GM18873 (cell line): ENCODE results near the gene INF2.

ENCODE experiments used
- ATAC-seq: cut with Tn5 transposase; IDR thresholded peaks from one replicate; pipeline ENCODE4 v1.9.1; 2021; ENCODE audit warnings: mild to moderate bottlenecking, moderate library complexity, moderate number of reproducible peaks; ENCODE audit not compliant: unreplicated experiment, low FRiP score

Gene INF2

DNA sequence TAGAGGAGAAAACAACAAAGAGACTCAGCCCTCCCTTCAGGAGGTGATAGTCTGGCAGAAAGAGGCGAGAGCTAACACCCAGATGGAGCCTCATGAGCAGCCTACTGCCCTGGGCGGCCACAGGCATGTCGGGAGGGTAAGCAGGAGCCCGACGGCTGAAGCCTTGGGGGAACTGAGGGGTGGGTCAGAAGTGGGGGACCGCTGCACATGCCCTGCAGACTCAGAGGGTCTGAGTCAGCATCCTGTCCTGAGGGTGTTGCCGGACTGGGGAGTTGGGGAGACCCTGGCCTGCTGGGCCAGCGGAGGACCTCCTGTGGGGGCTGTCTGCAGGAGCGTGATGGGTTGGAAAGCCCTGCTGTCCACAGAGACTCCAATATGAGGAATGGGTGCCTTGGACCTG is 15.9 kb upstream of the INF2 start:
- no peak for ATAC-seq

GRCh38 chr14:104675447-104675846 is 14.0 kb upstream of the INF2 start:
- no peak for ATAC-seq

GRCh38 chr14:104676130-104676693 is 13.2 kb upstream of the INF2 start:
- ATAC-seq = no peak

DNA sequence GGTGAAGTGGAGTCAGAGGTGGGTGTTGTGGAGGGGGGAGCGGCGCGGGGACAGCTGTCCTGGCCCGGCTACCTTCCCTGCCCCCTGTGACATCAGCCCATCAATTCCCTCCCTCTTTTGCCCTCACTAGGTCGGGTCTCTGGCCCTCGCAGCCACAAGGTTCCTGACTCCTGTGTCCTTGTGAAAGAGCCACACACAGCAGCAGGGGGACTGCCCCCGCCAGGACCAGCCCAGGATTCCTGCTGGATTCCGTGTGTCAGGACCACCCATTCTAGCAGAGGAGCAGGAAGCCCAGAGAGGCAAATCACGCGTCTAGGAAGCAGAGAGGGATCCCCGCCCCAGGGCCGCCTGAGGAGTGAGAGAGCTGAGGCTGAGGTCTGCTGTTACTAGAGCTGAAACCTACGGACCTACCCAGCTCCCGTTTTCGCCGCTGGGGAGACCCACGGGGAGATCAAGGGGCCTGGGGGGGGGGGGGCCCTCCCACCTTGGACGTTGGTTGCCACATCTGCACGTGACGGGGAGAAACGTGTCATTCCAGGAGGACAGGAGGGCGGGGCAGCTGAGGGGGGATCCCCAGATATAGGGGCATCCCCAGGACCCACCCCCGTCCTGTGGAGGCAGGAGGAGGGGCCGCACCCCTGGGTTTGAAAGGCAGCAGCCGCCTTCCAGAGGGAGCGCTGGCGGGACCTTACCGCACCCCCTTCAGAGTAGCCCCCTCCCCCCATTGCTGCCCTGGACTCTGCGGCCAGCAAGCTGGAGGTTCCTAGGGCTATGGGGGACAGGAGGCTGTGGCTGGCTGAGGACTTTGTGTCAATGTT is 12.5 kb upstream of the INF2 start:
- peak; percentile 16 for ATAC-seq

DNA sequence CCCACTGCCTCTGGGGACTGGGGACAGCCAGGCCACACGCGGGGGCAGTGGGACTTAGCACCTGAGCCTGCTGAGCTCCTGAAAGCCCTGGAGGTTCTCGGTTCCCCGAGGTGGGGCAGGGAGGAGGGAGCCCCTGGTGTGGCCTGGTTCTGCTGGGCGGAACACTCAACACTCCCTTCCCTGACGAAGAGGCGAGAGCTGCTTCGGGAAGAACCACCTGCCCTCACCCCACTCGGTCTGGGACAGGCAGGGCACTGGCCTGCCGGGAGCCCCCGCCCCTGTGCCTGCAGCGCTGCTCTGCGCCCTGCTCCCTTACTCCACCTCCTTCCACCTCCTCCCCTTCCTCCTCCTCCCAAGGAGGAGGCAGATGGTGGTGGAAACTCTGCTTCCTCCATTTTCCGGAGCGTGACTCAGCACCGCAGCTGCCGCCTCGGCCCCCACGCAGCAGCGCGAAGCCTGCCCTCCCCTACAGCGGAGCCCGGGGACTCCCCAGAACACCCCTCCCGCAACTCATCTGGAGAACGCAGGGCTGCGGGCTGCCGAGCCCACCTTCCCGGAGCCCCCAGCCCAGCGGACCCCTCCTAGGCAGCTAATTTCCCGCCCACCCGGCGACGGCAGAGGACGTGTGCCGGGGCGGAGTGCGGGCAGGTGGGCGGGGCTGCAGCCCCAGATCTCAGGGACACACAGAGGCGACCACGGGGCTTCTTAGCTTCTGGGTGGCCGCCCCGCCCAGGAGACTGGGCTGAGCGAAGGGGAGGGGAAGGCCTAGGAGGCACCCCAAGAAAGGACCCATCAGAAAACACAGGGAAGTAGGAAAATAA is 11.7 kb upstream of the INF2 start:
- ATAC-seq = peak; percentile 39

DNA sequence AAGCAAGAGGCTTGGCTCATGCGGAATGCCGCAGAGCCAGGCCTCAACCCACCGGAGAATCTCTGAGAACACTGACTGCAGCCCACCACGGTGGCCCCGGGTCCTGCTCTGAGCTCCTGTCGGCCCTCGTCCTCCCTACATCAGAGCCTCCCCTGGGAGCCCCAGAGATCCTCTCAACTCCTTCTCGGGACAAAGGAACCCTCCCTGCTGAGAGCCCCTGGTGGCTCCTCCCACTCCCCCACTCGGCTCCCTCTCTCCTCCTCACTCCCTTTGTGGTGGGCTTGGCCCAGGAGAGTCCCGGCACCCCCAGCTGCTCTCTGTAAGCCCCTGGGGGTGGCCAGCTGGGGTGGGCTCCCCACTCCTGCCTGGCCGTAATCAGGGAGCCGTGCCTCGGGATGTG is 11.1 kb upstream of the INF2 start:
- ATAC-seq = no peak

DNA sequence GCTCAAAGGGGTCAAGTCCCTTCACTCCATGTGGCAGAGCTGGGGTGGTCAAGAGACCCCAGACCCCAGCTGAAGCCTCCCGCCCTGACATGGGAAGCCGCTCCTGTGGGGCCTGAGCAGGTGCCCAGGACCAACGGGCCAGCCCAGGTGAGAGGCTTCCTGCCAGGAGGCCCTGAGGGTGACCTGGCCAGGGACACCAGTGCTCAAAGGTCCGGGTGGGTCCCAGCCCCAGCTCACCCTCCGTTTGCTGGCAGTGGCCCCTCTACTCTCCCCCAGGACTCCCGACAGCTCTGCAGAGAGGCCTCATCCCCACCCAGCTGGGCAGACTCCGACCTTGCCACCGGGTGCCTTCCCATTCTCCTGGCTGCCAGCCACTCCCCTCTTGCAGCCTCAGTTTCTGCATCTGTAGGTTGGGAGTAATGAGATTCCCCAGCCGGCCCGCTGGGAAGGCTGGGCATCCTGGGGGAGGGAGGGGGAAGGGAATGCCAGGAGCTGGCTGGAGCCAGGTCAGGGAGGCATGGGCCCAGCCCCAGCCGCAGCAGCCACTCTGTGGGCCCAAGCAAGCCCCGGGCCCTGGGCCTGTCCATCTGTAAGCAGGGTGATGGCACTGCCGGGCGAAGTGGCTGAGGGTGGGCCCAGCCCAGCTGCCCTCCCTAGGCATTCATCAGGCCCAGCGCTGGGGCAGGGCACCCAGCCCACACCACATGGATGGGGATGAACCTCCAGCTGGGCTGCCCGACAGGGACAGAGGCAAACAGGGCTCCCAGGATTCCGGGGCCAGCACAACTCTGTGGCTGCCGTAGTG is 10.3 kb upstream of the INF2 start:
- ATAC-seq = no peak

- ATAC-seq = no peak
Observed at GRCh38 chr14:104680056-104680805, 9.2 kb upstream of the INF2 start.

DNA sequence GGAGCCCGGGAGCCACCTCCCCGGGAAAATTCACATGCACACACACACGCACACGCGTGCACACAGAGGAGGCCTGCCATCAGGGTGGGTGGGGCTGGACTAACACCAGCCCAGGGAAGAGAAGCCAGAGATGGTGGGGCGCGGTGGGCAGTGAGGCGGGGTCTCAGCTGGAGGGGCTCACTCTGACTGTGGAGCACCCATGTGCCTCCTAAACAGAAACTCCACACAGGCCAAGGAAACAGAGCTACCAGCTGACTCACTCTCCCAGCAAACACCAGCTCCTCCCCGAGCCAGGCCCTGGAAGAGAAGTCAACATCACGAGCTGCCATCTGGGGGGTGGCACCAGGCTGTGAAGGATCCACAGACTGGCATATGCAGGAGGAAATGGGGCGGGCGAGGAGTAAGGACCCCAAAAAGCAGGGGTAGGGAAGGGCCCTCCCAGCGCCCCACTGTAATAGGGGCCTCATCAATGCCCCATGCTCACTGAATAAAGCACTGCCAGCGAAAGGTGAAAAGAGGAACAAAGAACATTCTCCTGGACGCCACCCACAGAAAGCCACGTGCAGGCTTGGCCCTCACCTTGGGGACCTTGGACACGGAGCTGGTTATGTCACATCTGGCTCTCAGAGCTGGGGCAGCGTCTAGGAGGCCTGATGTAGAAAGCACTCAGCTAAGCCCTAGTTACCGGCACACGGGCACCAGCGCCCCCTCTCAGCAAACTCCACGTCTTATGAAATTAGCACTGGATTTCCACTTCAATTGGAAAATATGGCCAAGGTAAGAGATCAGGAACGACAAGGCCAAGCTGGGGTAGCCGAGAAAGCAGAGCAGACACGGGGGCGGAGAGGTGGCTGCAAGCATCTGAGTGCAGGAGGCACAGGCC is 8.4 kb upstream of the INF2 start:
- ATAC-seq = no peak

GRCh38 chr14:104681689-104682074 is 7.7 kb upstream of the INF2 start:
- no peak for ATAC-seq

DNA sequence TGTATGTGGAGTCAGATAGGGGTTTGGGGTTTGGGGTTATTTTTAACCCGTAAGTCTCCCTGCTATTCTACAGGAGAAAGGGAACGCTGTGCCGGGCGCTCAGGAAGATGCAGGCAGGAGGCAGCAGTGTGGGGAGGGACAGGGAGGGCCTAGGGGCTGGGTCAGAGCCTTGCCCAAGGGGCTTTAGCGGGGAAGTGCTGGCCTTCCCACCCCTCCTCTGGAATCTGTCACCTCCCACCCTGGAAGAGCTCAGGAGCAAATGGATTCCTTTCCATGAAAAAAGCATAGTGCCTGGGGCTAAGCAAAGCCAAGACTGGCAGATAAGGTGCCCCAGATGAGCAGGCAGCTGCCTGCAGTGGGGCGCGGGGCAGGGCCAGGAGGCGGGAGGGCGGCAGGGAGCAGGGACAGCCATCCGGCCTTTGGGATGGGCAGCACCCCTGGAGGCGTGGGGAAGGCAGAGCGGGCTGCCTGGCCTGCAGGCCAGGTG is 7.3 kb upstream of the INF2 start:
- ATAC-seq = no peak

DNA sequence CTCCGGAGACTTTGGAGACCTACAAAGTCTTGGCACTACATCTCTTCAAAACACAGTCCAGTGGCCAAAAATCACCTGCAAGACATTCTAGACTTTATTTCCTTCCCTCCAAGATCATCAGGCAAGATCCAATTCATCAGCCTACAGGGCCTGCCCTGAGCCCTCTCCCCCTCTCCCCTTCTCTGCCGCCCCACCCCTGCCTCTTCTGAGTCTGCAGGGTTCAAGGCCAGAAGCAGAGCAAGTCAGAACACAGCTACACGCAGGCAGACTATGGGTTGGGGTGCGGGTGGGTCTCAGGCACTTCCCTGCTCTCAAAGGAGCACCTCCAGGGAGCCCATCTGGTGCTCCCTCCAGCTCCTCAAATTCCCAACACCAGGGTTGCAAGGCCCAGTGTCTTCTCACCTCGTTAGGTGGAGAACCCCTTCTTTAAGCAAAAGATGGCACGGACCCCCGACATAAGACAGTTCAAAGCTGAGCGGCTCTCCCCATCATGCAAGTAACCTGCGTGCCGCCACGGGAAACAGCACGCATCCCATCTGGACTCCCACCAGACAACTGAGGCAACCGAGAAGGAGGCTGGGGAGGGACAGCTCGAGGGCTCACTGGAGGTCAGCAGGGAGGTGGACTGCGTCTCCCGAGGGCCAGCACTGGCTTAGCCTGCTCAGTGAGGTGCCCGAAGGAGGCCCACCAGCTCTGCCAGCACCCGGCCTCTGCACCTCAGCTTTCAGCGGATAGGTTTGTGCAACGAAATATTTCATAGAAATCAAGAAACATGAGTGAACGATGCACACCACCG is 5.6 kb upstream of the INF2 start:
- no peak for ATAC-seq

GRCh38 chr14:104684449-104684821 is 5.0 kb upstream of the INF2 start:
- no peak for ATAC-seq

DNA sequence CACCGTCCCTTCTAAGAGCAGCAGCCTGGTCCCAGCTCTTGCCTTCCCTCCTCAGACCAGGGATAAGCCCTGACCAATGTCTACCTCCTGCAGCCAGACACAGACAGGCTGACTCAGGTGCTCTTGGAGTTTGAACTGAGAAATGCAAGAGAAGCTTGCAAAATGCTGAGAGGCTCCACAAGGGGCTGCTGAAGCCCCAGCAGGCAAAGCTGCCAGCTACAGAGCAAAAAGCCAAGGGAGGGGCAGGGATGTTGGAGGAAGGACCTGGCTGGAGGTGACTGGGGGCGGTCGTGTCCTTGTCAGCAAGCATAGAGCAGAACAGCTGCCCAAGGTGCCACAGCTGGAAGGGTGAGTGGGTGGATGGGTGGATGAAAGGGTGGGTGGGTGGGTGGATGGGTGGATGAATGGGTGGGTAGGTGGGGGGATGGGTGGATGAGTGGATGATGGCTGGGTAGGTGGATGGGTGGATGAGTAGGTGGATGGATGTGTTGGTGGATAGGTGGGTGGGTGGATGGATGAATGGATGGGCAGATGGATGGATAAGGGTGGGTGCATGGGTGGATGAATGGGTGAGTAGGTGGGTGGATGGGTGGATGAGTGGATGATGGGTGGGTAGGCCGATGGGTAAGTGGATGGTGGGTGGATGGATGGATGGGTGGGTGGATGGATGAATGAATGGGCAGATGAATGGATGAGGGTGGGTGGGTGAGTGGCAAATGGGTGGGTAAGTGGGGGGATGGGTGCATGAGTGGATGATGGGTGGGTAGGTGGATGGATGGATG is 4.0 kb upstream of the INF2 start:
- ATAC-seq = no peak

DNA sequence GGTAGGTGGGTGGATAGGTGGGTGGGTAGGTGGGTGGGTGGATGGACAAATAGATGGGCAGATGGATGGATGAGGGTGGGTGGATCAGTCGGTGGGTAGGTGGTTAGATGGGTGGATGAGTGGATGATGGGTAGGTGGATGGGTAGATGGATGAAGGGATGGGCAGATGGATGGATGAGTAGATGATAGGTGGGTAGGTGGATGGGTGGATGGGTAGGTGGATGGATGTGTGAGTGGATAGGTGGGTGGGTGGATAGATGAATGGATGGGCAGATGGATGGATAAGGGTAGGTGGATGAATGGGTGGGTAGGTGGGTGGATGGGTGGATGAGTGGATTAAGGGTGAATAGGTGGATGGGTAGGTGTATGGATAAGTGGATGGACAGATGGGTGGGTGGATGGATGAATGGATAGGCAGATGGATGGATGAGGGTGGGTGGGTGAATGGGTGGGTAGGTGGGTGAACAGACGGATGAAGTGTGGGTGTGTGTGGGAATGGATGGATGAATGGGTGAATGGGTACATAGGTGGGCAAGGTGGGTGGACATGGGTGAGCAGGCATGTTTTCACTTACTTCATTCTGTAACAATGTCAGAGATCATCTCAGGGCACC is 3.3 kb upstream of the INF2 start:
- no peak for ATAC-seq

GRCh38 chr14:104686624-104687517 is 2.5 kb upstream of the INF2 start:
- ATAC-seq = no peak
